Ishikawa (cell line): ENCODE results near the gene CFAP161.

Experiments used
- CEBPB ChIP-seq: IDR thresholded peaks from 2 replicates; pipeline ENCODE4 v1.6.1; 2012
- CREB1 ChIP-seq: IDR thresholded peaks from 2 replicates; pipeline ENCODE4 v1.6.1; 2012; ENCODE audit warnings: low read depth
- EGR1 ChIP-seq: IDR thresholded peaks from 2 replicates; pipeline ENCODE4 v1.6.1; 2012
- EP300 ChIP-seq: IDR thresholded peaks from 2 replicates; pipeline ENCODE4 v1.6.1; 2012; ENCODE audit warnings: borderline replicate concordance
- FOXM1 ChIP-seq: IDR thresholded peaks from 2 replicates; pipeline ENCODE4 v1.6.1; 2012; ENCODE audit warnings: low read depth, borderline replicate concordance
- NFIC ChIP-seq: IDR thresholded peaks from 2 replicates; pipeline ENCODE4 v1.6.1; 2012
- RAD21 ChIP-seq: IDR thresholded peaks from 2 replicates; pipeline ENCODE4 v1.6.1; 2012; ENCODE audit warnings: low read depth
- TAF1 ChIP-seq: IDR thresholded peaks from 2 replicates; pipeline ENCODE4 v1.6.1; 2012; ENCODE audit warnings: low read depth, mild to moderate bottlenecking
- TCF12 ChIP-seq: IDR thresholded peaks from 2 replicates; pipeline ENCODE4 v1.6.1; 2012; ENCODE audit warnings: low read depth
- TEAD4 ChIP-seq: IDR thresholded peaks from 2 replicates; pipeline ENCODE4 v1.6.1; 2012
- YY1 ChIP-seq: IDR thresholded peaks from 2 replicates; pipeline ENCODE4 v1.6.1; 2012; ENCODE audit warnings: low read depth
- ZBTB7A ChIP-seq: IDR thresholded peaks from 2 replicates; pipeline ENCODE4 v1.6.1; 2012; ENCODE audit warnings: low read depth
- TF ChIP-seq, protein P1 (sequence below): IDR thresholded peaks from 2 replicates; pipeline ENCODE4 v1.6.1; 2012
- TF ChIP-seq, protein P2 (sequence below): IDR thresholded peaks from 2 replicates; pipeline ENCODE4 v1.6.1; 2012; ENCODE audit warnings: low read depth, mild to moderate bottlenecking
- TF ChIP-seq, protein P3 (sequence below): IDR thresholded peaks from 2 replicates; pipeline ENCODE4 v1.6.1; 2012

CFAP161 gene

DNA sequence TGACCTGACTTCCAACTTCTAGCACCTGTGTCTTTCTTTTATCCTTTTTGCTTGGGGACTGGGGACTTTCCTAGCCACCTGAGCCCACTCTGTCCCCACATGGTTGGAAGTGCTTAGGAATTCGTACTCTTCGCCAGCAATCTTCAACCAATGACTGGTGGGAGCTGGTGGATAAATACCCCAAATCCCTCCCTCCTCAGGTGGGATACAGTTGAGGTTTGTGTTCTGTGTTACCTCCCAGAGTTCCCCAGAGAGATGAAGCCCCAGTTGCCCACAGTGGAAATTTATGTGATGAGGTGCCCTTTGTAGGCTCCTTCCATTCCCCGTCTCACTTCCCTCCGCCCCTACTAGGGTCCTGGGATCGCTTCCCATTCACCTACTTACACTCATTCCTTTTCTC lies 40.1 kb upstream of the CFAP161 start:
- TF ChIP-seq TAF1 (no peak), TEAD4 (no peak)

DNA sequence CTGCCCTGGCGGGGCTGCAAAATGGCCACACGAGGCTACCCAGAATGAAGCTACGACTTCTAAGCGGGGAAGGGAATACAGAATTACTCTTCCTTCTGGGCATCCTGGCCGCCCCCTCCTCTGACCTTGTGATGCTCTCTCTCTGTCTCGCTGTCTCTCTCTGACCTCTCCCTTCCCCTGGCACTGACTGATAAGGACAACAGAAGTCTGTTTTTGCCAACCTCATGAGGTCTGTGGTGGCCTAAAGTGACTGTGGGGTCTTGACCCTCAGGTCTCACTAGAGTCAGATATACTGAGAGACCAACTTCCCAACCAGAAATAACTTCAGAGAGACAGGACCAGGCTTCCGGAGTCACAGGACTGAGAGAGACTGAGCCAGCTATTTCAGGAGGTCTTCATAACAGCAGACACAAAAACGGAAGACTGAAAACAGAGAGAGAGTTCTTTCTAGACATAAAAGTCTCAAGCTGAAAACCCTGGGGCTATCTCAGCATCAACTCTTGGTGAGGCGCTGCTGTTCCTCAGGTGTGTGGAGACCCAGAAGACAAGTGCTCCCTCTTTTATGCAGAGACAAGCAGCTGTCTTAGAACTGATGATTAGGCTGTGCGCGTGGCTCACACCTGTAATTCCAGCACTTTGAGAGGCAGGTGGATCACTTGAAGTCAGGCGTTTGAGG lies 38.2 kb upstream of the CFAP161 start:
- TF ChIP-seq TCF12 (no peak), FOXM1 (no peak), EGR1 (no peak), TAF1 (no peak), ZBTB7A (no peak), TEAD4 (no peak), RAD21 (no peak), CEBPB (no peak), YY1 (no peak), EP300 (no peak), NFIC (no peak), CREB1 (no peak)
- TF ChIP-seq, protein P1, sequence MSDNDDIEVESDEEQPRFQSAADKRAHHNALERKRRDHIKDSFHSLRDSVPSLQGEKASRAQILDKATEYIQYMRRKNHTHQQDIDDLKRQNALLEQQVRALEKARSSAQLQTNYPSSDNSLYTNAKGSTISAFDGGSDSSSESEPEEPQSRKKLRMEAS = no peak
- TF ChIP-seq, protein P2, sequence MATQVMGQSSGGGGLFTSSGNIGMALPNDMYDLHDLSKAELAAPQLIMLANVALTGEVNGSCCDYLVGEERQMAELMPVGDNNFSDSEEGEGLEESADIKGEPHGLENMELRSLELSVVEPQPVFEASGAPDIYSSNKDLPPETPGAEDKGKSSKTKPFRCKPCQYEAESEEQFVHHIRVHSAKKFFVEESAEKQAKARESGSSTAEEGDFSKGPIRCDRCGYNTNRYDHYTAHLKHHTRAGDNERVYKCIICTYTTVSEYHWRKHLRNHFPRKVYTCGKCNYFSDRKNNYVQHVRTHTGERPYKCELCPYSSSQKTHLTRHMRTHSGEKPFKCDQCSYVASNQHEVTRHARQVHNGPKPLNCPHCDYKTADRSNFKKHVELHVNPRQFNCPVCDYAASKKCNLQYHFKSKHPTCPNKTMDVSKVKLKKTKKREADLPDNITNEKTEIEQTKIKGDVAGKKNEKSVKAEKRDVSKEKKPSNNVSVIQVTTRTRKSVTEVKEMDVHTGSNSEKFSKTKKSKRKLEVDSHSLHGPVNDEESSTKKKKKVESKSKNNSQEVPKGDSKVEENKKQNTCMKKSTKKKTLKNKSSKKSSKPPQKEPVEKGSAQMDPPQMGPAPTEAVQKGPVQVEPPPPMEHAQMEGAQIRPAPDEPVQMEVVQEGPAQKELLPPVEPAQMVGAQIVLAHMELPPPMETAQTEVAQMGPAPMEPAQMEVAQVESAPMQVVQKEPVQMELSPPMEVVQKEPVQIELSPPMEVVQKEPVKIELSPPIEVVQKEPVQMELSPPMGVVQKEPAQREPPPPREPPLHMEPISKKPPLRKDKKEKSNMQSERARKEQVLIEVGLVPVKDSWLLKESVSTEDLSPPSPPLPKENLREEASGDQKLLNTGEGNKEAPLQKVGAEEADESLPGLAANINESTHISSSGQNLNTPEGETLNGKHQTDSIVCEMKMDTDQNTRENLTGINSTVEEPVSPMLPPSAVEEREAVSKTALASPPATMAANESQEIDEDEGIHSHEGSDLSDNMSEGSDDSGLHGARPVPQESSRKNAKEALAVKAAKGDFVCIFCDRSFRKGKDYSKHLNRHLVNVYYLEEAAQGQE = no peak
- TF ChIP-seq, protein P3, sequence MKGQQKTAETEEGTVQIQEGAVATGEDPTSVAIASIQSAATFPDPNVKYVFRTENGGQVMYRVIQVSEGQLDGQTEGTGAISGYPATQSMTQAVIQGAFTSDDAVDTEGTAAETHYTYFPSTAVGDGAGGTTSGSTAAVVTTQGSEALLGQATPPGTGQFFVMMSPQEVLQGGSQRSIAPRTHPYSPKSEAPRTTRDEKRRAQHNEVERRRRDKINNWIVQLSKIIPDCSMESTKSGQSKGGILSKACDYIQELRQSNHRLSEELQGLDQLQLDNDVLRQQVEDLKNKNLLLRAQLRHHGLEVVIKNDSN = no peak

DNA sequence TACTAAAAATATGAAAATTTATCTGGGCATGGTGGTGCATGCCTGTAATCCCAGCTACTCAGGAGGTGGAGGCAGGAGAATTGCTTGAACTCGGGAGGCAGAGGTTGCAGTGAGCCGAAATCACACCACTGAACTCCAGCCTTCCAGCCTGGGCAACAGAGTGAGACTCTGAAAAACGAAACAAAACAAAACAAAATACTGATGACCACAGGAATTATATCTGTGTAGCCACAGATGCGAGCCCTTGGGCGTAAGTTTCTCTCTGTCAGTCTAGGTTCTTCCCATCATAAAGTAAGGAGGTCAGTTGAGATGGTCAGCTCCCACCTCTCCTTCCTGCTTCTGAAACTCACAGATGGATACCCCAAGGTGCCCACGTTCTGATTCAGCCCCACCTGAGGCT lies 37.7 kb upstream of the CFAP161 start:
- TF ChIP-seq FOXM1 (no peak), CREB1 (no peak), RAD21 (no peak), TEAD4 (no peak)

DNA sequence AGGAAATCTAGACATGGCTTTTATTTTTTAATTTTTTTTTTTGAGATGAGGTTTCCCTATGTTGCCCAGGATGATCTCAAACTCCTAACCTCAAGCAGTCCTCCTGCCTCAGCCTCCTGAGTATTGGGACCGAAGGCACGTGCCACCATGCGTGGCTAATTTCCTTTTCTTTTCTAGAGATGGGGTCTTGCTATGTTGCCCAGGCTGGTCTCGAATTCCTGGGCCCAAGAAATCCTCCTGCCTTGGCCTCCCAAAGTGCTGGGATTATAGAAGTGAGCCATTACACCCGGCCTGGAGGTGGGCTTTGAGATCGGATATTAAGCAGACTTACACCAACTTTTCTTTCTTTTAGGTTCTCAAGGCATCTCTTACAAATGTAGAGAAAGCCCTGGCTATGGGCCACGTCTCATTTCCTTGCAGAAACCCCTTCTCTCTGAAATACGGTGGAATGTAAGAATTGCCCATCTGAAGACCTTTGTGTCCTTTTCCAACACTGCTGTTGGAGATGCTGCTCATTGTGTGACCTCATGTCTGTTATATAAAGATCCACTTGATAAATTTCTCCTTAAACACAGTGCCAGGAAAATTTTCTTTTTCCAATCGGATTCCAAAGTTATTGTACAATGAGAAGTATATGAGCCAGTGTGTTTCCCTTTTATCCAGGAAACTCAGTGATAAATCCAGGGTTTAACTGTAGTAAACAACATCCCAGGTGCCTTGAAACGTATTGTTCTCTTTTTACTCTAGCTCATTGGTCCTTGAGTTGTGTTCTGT lies 36.8 kb upstream of the CFAP161 start:
- no peak for TF ChIP-seq RAD21
- TF ChIP-seq EP300 = no peak
- no peak for TF ChIP-seq CREB1
- TF ChIP-seq, protein P3 = no peak
- TF ChIP-seq ZBTB7A = no peak
- no peak for TF ChIP-seq CEBPB
- TF ChIP-seq, protein P2 = no peak
- TF ChIP-seq FOXM1 = no peak
- TF ChIP-seq, protein P1 = no peak
- TF ChIP-seq NFIC = no peak
- no peak for TF ChIP-seq TCF12
- TF ChIP-seq YY1 = no peak
- no peak for TF ChIP-seq EGR1
- no peak for TF ChIP-seq TEAD4

DNA sequence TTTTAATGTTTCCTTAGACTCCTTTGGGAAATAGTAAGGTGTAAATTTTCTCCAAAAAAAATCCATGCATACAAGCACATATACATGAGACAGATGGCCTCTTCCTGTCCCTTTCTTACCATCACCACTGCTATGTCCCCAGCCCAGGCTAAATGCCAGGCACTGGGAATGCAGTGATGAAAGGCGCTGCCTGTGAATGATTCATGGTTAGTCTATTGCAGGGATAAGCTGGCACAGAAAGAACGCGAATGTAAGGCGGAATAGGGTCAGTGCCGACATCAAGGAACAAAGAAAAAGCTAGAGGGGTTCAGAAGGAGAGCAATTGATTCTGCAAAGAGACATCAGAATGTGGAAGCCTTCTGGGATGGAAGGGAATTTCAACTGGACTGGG lies 36.2 kb upstream of the CFAP161 start:
- no peak for TF ChIP-seq YY1
- TF ChIP-seq, protein P1 = no peak
- TF ChIP-seq, protein P2 = no peak
- TF ChIP-seq, protein P3 = no peak
- no peak for TF ChIP-seq FOXM1
- no peak for TF ChIP-seq TEAD4
- no peak for TF ChIP-seq EGR1
- TF ChIP-seq RAD21 = no peak
- TF ChIP-seq CEBPB = no peak
- TF ChIP-seq TAF1 = no peak
- no peak for TF ChIP-seq CREB1
- no peak for TF ChIP-seq TCF12
- TF ChIP-seq EP300 = no peak
- no peak for TF ChIP-seq NFIC
- no peak for TF ChIP-seq ZBTB7A
